SIG-M5 treated with dmso at 0.1 percent for 504 hours (cell line): ENCODE results near the gene TOR4A.

ENCODE experiments used
- DNase-seq: peaks from one replicate; lab custom pipeline; 2025; ENCODE audit not compliant: unreplicated experiment; lab: John Stamatoyannopoulos, UW

TOR4A gene

GRCh38 chr9:137331929-137332328 lies 54.4 kb downstream of the TOR4A start:
- DNase-seq, result no peak
